BE2C (cell line): ENCODE results near the gene TADA3.

ENCODE experiments used
- DNase-seq: peaks from one replicate; pipeline ENCODE4 v3.0.0-alpha.2; 2020
- H3K27me3 ChIP-seq: fragments of 250-450 bp; sonication (Bioruptor Pico); 2 replicates; pipeline ENCODE4 v1.5.1; 2020; ENCODE audit warnings: mild to moderate bottlenecking
- H3K36me3 ChIP-seq: fragments of 250-450 bp; sonication (Bioruptor Pico); 2 replicates; pipeline ENCODE4 v1.5.1; 2020; ENCODE audit warnings: mild to moderate bottlenecking
- H3K4me1 ChIP-seq: fragments of 250-450 bp; sonication (Bioruptor Pico); 2 replicates; pipeline ENCODE4 v1.5.1; 2020
- H3K4me3 ChIP-seq: 2 replicates; pipeline ENCODE4 v1.5.1; 2011; ENCODE audit warnings: low read depth, low read length
- H3K9me3 ChIP-seq: fragments of 250-450 bp; sonication (Bioruptor Pico); 2 replicates; pipeline ENCODE4 v1.5.1; 2020
- TF ChIP-seq, protein P1 (sequence below): IDR thresholded peaks from 2 replicates; pipeline ENCODE4 v1.5.1; 2012; ENCODE audit warnings: mild to moderate bottlenecking, low read depth, low read length

The TADA3 gene

DNA sequence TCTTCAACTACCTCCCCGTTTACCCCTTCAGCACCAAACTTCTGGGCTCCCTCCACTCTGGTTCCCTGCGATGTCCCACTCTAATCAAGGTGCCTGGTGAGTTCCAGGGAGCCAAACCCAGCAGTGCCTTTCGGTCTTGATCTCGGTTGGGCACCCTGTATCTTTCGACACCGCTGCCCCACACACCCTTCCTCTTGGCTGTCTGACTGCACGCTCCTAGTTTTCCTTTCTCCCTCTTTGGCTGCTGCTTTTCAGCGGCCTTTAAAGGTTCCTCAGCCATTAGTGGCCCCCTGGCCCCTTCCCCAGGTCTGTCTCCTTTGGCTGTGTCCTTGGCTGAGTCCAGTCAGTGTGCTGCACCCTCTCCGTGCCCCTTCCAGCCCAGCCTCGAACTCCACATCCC lies 18.6 kb upstream of the TADA3 start:
- H3K9me3 ChIP-seq: no peaks in the 10 kb centered on the region
- no peak for DNase-seq
- TF ChIP-seq, protein P1, sequence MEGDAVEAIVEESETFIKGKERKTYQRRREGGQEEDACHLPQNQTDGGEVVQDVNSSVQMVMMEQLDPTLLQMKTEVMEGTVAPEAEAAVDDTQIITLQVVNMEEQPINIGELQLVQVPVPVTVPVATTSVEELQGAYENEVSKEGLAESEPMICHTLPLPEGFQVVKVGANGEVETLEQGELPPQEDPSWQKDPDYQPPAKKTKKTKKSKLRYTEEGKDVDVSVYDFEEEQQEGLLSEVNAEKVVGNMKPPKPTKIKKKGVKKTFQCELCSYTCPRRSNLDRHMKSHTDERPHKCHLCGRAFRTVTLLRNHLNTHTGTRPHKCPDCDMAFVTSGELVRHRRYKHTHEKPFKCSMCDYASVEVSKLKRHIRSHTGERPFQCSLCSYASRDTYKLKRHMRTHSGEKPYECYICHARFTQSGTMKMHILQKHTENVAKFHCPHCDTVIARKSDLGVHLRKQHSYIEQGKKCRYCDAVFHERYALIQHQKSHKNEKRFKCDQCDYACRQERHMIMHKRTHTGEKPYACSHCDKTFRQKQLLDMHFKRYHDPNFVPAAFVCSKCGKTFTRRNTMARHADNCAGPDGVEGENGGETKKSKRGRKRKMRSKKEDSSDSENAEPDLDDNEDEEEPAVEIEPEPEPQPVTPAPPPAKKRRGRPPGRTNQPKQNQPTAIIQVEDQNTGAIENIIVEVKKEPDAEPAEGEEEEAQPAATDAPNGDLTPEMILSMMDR: no peak
- H3K27me3 ChIP-seq: no peaks in the 10 kb centered on the region
- H3K4me1 ChIP-seq: no peaks in the 10 kb centered on the region
- H3K4me3 ChIP-seq: no peak overlapping the region
- H3K36me3 ChIP-seq: no peaks in the 10 kb centered on the region

GRCh38 chr3:9810433-9810770 lies 18.1 kb upstream of the TADA3 start:
- H3K9me3 ChIP-seq: no peaks in the 10 kb centered on the region
- no peak for DNase-seq
- H3K4me1 ChIP-seq: no peaks in the 10 kb centered on the region
- H3K27me3 ChIP-seq: no peaks in the 10 kb centered on the region
- H3K4me3 ChIP-seq: peak overlapping the region; percentile 56
- no peaks in the 10 kb centered on the region for H3K36me3 ChIP-seq
- TF ChIP-seq, protein P1: no peak

- H3K4me3 ChIP-seq: peak within 1 kb of the TSS; percentile 56
- H3K27me3 ChIP-seq: no peaks in the 10 kb centered on the region
- TF ChIP-seq, protein P1: no peak
- H3K36me3 ChIP-seq: peaks cover 2% of the 10 kb centered on the region
- peak; percentile 70 for DNase-seq
- no peaks in the 10 kb centered on the region for H3K4me1 ChIP-seq
- H3K9me3 ChIP-seq: no peaks in the 10 kb centered on the region
Measured at GRCh38 chr3:9809615-9810432, 17.6 kb upstream of the TADA3 start, which contains the start of gene TTLL3. Gene TTLL3 (plus strand): TSS chr3:9810262. CDS start chr3:9810662, 400 bp downstream.

DNA sequence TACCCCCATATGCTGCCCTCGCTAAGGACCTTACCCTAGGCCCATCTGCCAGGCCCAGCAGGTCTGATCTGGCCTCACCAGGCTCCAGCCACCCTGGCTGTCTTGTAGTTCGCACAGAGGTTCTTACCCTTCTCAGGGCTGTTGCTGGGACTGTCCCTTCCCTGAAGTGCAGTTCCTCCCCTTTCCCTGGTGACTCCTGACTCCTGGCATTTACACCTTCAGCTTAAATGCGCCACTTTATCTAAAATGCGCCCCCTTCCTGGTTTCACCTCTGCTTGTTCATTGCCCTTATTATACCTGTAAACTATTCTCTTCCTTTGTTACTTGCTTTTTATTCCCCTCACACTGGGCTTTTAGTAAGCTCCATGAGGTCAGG lies 17.0 kb upstream of the TADA3 start:
- DNase-seq: no peak
- Histone ChIP-seq H3K4me3 (peak overlapping the region; percentile 56), H3K9me3 (no peaks in the 10 kb centered on the region), H3K4me1 (no peaks in the 10 kb centered on the region), H3K36me3 (peaks cover 5% of the 10 kb centered on the region), H3K27me3 (no peaks in the 10 kb centered on the region)
- TF ChIP-seq, protein P1: no peak

DNA sequence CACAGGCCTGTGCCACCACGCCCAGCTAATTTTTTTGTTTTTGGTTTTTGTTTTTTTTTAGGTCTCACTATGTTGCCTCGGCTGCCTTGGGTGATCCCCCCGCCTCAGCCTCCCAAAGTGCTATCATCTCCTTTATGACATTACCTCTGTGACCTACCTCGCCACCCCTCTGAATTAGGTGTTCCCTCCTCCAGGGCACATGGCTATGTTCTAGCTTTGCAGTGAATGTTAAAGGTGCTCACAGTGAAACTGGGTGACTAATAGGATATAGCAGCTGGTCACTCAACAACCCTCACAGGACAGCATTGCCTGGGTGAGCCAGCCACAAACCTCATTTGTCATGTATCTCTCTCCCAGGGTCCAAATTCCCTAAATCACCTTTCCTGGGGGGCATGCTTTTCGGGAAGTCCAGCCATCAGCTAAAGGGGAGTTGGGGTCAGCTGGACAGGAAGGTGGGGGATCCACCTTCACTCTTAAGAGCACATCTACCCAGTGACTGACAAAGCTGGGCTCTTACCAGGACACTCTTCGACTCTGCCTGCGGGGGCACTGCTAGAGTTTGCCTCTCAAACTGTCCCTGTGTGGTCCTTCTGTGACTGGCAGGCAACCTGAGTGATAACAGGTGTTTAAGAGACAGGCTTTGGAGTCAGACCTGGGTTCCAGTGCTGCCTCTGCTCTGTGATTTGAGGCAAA lies 16.2 kb upstream of the TADA3 start:
- H3K36me3 ChIP-seq: peaks cover 12% of the 10 kb centered on the region
- H3K9me3 ChIP-seq: no peaks in the 10 kb centered on the region
- H3K4me1 ChIP-seq: no peaks in the 10 kb centered on the region
- TF ChIP-seq, protein P1: peak; percentile 41
- H3K4me3 ChIP-seq: no peak overlapping the region
- DNase-seq: peak; percentile 40
- H3K27me3 ChIP-seq: no peaks in the 10 kb centered on the region

DNA sequence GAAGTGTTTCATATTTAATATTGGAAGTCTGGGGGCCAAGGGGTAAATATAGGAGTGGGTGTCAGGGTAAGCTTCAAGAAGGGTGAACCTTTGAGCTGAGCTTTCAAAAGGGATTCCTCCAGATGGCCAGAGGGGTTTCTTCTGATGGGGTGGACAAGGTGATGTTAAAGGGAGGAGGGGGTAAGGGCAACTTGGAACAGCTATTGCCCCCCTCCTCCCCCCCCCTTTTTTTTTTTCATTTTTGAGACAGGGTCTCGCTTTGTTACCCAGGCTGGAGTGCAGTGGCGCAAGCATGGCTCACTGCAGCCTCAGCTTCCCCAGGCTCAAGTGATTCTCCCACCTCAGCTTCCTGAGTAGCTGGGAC lies 15.7 kb upstream of the TADA3 start:
- no peak for DNase-seq
- Histone ChIP-seq H3K36me3 (peaks cover 12% of the 10 kb centered on the region), H3K4me3 (no peak overlapping the region), H3K9me3 (no peaks in the 10 kb centered on the region), H3K4me1 (no peaks in the 10 kb centered on the region), H3K27me3 (no peaks in the 10 kb centered on the region)
- TF ChIP-seq, protein P1: no peak
